ENCODE data around the gene SSBP3.

The SSBP3 gene

DNA sequence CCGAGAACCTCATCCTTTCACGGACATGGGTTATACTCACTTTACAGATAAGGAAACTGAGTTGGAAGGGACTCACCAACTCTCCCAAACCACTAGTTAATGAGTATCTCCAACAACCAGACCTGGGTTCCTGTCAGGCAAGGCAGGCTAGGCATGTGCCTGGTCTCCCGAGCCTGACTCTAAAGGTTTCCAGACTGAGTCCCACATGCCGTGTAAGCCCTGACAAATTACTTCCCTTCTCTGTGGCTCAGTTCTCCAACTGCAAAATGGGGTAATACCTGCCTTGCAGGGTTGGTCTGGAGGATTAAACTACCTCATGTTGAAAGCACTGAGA lies 34.3 kb downstream of the SSBP3 start:
- no peak for DNase-seq (ENCODE audit: low read depth in 2 of 2)

DNA sequence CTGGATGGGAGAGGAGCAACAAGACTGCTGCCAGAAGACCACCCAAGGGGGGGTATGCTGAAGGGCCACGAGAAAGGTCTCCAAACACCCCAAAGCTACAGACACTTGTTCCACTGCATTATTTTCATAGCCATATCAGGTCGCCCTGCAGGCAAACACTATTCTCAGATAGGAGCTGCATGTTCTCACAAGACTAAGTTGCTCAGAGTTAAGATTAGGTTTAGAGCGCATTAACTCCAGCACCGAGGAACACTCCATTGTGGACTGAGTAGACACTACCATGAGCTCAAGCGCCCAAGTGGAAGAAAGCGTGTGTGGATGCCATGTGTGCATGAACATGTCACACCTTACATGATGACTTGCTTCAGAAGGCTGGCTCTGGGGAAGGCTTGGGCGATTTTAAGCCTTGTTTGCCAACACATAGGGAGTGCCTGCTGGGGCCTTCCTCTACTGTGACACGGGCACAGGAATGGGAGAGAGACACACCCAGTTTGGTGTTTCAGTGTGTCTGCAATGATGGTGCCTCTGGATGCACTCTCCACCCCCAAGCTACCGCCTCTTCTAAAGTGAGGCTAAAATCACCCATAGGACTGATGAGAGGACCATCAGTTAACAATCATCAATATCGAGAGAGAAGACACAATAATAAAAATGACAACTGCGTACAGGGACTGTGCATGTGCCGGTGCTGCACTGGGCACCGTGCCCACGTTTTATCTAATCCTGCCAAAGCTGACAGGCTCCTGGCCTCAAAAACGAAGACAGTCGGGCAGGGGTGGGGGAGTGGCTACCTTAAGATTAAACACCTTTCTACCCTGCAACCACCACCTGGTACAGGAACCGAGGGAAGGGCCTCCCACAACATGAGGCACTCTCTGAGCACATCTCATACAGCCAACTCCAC lies 34.9 kb downstream of the SSBP3 start:
- no peak for DNase-seq (ENCODE audit: low read depth in 2 of 2)

DNA sequence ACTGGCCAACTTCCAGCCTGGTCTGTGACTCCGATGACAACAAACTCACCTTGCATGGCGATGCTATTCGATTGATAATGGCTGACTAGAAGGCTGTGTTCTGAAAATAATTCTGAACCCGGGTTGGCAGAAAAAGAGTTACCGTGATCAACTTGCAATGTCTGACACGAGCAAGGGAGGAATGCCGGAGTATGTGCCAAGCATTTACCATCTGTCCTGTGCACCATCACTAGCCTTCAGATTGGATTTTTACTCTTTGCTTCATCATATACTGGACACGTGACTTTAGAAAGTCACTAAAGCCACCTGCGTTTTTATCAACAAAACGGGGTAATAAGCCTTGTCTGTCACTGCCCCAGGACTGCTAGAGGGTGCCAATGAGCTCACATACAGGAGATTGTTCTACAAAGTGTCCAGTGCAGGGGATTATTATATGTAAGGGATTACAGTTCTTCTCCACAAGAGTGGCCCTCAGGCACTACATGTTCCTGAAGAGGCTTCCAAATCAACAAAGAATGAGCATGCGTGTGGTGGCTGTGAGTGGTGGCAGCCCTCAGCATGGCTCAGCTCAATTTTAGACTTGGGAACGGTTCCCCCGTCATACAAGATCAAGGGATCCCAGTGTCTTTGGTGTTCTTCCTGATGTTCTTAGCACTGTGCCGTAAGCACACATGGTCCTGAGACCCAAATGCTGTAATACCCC lies 35.8 kb downstream of the SSBP3 start:
- no peak for DNase-seq (ENCODE audit: low read depth in 2 of 2)

DNA sequence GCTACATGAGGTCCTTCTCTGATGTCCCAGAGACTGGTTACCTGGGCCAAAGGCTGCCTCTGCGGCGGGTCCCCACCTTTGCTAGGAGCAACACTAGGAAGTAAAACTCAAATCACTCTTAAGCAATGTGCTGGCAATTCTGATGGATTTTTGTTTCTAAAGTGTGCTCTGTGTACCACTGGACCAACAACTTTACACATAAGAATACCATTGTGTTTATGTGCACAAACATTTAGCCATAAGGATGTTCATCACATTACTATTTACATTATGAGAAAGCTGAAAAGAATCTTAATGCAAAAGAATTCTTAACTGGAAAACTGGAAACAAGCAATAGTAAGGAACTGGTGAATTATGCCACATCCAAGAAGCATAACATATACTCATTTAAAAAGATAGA lies 38.6 kb downstream of the SSBP3 start:
- DNase-seq (ENCODE audit: low read depth in 2 of 2), result no peak

DNA sequence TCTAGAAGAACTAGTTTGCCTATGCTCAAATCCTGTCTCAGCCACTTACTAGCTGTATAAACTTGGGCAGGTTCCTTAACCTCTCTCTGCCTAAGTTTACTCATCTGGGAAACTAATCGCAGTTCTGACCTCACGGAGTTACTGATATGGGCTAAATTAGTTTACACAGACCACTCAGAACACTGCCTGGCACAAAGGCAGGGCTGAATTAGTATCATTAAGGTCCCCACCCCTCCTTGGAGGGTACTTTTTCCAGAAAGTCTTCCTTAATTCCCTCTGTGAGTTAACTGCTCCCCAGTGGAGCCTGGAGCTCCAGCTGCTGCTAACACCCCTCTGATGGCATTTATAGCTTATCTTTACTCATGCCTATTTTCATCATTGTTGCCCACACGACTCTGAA lies 40.3 kb downstream of the SSBP3 start:
- no peak for DNase-seq (ENCODE audit: low read depth in 2 of 2)

DNA sequence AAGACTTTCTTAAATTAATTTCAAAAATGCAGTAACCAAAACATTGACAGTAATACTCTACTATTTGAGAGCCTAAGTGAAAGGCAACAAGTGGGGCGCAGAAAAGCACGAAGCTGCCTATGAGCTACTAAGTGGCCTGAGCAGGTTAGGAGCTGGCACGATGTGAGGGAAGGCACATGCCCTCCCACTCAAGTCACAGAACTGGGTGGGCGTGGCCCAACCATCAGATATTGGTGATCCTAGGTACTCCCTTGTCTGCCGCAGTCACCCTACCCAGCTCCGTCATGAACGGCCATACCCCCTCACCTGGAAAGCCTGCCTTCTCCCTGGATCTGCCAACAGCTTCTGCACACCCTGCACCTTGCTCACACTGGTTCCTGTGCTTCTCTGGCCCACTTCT lies 40.8 kb downstream of the SSBP3 start:
- no peak for DNase-seq (ENCODE audit: low read depth in 2 of 2)

DNA sequence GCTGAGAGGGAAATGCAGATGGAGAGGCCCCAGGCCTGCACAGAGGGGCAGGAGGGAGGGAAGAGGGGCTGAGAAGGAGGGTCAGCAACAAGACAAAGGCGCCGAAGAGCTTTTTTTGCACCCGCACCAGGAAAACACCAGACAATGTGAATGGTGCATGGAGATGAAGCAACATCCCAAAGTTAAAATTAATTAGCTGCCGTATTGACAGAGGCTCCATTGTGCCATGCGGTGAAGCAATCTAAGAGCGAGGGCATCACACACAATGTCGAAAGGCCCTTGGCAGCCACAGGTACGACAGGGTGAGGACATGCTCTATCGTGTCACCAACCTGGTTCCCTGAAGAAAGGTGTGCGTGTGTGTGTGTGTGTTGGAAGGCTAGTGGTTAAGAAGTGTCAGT lies 41.2 kb downstream of the SSBP3 start:
- DNase-seq (ENCODE audit: low read depth in 2 of 2), result no peak

DNA sequence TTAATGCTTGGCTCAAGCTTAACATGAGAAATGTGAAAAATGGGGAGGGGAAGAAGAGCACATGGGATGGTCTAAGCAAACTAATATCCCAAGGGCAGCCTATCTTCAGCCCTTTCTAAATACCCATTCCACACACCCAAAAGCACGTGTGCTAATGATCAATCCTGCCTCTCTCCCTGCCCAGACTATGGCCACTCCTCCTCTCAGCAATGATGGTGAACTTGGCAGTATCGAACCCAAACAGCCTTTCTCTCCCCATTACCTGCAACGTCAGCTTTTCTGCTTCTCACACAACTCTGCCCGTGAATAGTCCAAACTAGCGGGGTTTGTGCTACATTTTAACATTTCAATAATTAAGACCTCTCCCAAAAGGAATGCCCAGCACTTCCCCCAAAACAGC lies 41.6 kb downstream of the SSBP3 start:
- DNase-seq (ENCODE audit: low read depth in 2 of 2), result no peak

DNA sequence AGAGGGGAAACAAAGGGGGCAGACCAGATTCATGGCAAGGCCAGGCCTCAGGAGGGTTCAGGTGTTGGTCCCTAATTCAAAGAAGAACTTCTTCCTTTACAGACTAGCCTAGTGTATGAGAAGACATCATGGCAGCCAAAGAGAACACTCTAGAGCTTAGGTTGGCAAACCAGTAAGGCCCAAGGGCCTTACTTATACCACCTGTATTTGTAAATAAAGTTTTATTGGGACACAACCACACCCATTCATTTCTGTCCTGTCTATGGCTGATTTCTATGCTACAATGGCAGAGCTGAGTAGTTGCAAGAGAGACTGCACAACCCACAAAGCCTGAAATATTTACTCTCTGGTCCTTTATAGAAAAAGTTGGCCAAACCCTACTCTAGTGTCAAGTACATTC lies 42.3 kb downstream of the SSBP3 start:
- no peak for DNase-seq (ENCODE audit: low read depth in 2 of 2)

DNA sequence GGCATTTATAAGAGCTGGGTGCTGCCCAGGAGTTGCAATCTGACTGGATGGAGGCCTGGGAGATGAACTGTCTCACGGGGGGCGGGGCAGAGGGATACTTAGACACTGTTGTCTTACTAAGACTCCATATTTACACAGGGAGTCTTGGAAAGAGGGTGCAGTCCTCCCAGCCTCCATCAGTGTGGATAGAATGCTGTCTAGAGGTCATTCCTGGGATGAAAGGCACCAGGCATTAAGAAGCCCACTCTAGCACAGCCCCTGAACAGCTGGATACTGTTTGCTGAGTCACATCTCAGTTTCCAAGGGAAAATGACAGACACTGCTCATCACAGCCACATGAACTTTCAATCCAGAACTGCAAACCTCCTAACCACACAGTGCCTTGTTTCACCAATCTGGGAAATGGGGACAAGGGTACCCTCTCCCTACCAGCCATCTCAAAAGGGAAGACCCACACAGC lies 43.3 kb downstream of the SSBP3 start:
- DNase-seq (ENCODE audit: low read depth in 2 of 2), result no peak

DNA sequence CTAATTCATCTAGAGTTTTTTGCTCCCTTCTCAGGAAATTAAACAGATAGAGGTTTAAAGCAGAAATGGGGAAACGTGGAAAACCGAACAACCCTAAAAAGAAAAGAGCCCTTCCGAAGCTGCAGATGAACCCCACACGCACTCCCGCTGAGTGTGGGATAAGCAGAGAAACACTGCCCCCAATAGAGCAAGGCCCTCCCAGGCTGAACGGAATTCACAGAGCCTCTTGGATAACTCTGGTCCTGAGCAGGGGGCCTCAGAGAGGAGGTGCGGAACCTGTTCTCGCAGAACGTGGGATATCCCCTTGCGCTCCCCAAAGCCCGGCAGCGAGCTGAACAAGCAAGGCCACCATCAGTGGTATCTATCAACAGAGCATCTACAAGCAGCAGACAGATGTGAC lies 44.9 kb downstream of the SSBP3 start:
- no peak for DNase-seq (ENCODE audit: low read depth in 2 of 2)

DNA sequence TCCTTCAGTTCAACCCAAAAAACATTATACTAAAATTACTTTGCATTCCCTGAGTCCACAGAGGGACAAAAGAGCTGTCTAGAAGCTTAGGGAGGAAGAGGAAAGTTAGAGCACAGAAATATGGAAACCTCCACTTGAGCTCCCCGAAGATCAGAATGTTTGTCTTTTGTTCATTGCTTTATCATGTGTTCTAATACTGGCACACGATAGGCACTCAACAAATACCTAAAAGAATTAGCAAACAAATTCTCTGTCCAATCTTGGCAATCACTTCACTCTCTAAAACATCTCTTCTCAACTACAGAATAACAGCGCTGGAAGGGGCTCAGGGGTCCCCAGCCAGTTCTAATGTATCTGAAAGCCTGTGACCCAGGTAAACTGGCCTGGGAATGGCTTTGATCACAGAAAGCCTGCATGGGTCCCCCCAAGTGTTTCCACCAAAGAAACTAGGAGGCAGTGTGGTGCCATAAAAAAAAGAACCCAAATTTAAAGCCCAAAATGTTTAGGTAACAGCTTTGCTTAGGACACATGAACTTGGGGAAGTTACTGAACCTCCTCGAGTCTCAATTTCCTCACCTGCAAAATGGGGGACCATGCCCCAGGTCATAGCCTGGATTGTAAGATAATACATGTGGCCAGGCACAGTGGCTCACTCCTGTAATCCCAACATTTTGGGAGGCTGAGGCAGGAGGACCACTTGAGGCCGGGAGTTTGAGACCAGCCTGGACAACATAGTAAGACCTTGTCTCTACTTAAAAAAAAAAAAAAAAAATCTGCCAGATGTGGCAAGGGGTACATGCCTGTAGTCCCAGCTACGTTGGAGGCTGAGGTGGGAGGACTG lies 45.8 kb downstream of the SSBP3 start:
- DNase-seq (ENCODE audit: low read depth in 2 of 2), result no peak

DNA sequence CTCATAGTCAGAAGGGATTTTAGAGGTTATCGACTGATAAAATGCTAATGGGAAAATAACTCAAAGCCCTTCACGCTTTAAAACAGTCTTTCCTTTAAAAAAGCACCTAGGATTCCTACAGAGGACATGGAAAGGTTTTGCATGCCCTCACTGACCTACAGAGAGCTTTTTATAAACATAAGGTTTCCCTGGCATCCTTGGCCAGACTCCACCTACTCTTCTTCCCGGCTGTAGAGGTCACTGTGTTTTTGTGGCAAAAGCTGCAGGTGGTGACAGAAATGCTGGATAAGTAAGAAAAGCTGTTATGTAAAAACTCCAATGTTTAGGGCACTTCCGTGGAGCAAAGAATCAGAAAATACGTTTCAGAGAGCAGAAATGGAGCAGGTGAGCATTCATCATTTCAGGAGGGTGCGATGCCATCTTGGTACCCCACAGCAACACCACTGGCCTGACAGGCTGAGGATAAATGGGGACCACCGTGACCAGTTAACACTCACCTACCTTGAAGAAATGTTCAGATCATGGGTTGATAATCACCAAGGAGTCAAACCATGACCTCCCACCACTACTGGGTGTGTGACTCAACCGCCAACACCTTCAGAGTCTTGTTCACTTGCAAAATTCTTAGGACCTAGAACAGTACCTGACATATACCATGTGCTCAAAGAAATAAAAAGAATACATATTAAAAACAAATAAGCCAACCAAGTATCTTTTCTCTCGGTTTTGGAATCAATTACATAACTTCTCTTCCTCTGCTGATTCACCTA lies 46.6 kb downstream of the SSBP3 start:
- no peak for DNase-seq (ENCODE audit: low read depth in 2 of 2)

DNA sequence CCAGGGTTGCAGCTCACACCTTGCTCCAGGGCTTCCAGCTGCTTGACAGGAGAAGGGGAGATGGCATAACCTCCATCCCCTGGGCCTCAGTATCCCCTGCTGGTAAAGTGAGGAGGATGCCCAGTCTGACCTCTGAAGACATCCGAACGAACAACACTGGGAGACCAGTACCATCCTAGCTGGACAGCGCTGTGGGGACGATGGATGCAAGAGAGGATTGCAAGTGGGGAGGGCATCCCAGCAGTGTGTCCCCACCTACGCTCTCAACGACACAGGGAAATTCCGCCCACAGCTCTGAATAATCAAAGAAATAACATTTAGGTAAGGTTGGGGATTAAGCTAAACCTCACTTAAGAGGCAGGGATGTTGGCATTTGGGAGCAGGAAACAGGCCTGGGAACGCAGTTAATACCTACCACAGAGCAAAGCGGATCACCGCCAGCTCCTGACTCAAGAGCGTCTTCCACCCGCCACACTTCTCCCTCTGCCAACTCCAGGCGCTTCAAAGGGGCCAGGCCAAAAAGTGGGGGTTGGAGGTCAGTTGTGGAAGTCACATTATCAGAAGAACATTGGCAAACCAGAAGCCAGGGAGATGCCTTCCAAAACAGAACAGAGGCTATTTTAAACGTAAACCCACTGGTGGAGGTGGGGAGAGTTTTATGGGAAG lies 47.6 kb downstream of the SSBP3 start:
- no peak for DNase-seq (ENCODE audit: low read depth in 2 of 2)

DNA sequence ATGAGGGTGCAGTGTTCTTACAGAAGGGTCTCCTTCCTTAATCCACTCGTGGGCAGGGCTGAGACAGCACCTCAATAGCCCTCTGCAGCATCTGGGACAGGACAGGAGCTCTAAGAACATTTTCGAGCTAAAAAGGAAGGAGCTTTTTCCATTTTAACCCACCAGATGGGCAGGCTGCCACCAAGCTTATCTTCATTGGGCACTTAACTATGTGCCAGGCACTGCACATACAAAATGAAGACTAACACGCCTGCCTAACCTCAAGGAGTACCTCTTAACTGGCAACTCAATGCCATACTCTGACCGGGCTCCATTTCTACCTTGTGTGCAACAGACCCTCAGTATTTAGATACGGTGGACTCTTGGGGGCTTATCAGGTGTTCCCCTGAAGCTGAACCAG lies 48.2 kb downstream of the SSBP3 start:
- DNase-seq (ENCODE audit: low read depth in 2 of 2), result no peak

DNA sequence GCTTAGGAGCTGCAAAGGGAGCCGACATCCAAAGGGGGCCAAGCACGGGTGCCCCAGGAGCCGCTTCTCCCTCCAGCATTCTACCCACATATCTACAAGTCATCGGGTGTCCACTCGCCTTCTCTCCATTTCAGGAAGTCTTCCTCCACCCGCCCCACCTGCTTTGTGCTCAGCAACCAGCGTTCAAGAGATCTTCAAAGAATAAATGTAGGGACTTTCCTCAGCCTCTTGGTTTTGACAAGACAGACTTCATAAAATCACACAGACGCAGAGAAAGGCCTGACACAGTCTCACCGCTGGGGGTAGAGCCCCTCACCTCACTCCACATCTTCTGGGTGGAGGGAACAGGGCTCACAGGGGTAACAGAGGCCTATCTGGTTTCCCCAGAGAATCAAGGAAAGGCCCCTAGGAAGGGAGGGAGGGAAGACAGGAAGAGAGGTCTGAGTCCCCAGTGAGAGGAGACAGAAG lies 49.5 kb downstream of the SSBP3 start:
- no peak for DNase-seq (ENCODE audit: low read depth in 2 of 2)

DNA sequence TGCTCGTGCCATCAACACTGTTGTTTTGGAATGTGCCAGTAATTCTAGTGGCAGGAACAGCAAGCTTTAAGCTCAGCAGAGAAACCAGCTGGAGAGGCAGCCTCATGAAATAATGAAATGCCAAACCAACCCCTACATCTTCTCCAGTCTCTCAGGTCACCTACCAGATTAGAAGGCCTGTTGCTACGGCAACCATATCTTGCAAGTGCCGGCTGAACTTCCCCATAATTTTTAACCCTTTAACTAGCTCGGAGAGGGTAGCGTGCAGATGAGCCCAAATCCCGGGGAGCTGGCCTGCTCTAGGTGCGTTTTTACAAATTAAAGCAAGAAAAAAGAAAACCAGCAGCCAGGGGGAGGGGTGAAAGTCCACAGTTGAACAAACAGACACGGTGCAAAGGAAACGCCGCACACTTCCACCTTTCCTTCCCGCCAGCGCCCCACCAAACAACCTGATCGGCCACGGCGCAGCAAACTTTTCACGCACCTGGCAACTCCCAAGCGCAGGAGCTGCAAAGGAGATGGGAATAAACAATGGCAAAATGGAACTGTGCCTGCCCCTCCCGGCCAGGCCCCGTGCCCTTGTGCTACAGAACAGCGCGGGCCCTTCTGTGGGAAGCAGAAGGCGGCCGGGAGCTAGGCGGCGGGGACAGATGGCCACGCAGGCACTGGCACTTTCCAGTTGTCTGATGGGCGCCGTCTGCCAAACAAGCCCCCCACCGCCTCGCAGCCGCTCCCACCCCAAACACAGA lies 50.1 kb downstream of the SSBP3 start:
- DNase-seq (ENCODE audit: low read depth in 2 of 2), result no peak

DNA sequence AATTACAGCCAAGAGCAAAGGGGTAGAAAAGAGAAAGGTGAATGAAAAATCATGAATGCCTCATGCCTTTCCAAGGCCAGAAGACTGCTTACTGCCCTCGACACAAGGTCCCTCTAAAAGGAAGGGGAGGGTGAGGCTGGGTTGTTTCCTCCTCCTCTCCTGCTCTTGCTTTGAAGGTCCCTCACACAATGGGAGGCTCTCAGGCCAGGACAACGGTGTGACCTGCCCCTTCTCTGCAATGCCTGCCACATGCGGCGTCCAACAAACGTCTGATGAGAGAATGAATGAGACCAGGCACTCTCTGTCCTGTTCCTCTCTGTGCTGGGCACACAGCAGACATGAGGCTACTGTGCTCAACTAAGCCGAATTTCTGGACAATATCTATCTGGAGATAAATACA lies 51.3 kb downstream of the SSBP3 start:
- no peak for DNase-seq (ENCODE audit: low read depth in 2 of 2)

DNA sequence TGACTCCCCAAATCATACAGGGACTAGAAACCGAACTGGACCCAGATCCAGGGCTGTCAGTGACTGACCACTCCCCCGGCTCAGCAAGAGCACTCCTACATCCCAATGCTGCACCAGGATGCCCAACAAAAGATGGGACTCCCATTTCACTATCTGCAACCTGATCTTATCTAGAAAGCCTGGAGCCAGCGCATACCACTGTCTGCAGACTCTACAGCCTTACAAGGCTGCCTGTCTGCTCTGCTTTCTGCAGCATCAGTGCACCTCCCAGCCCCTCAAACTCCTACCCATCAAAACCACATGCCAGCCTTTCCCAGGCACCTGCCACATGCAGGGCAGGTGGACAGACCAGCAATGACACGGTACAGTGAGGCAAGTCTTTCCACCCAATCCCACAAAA lies 52.2 kb downstream of the SSBP3 start:
- DNase-seq (ENCODE audit: low read depth in 2 of 2), result no peak

DNA sequence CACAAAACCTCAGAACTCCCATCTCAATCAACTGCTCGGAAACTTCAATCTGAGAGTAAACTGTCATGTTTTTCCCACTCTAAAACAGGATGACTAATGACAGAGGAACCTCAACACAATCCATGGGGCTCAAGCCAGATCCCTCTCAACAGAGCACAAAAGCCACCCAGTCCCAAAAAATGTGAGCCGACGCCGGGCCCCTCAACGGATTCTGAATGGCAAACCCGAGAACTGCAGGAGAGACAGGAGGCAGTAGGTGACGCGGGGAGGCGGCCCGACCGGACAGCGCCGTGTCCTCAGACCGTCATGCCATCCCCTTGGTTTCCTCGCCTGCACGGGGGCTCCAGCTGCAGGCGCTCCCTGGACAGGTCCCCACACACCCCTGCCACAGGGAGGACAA lies 53.4 kb downstream of the SSBP3 start:
- DNase-seq (ENCODE audit: low read depth in 2 of 2), result no peak

All from fibroblast of skin of left quadriceps (primary cell).